Left hindlimb (tissue), 1 donor: ENCODE measurements around the gene FAM174C.

ENCODE experiments used
- DNase-seq: peaks from one replicate; pipeline ENCODE4 v3.0.0-alpha.2; 2018

FAM174C gene

GRCh38 chr19:1251330-1252220, 23.8 kb upstream of the FAM174C start:
- DNase-seq: peak; percentile 81

GRCh38 chr19:1252221-1252820, 23.0 kb upstream of the FAM174C start:
- peak; percentile 89 for DNase-seq

- peak; percentile 90 for DNase-seq
Observed at GRCh38 chr19:1252821-1253513, 22.4 kb upstream of the FAM174C start.

- no peak for DNase-seq
Observed at GRCh38 chr19:1253514-1254080, 21.7 kb upstream of the FAM174C start.

- DNase-seq: no peak
Observed at GRCh38 chr19:1254081-1254527, 21.2 kb upstream of the FAM174C start.

- no peak for DNase-seq
Observed at GRCh38 chr19:1254530-1255185, 20.7 kb upstream of the FAM174C start.

GRCh38 chr19:1255186-1256161, 19.9 kb upstream of the FAM174C start:
- no peak for DNase-seq

GRCh38 chr19:1256646-1257474, 18.5 kb upstream of the FAM174C start:
- DNase-seq: no peak

- no peak for DNase-seq
Observed at GRCh38 chr19:1257475-1258162, 17.7 kb upstream of the FAM174C start.

- DNase-seq: no peak
Observed at GRCh38 chr19:1258163-1258492, 17.2 kb upstream of the FAM174C start.

- no peak for DNase-seq
Observed at GRCh38 chr19:1258707-1259205, 16.6 kb upstream of the FAM174C start.

- DNase-seq: no peak
Observed at GRCh38 chr19:1259206-1259875, 16.0 kb upstream of the FAM174C start.

- DNase-seq: no peak
Observed at GRCh38 chr19:1259876-1260748, 15.2 kb upstream of the FAM174C start.

GRCh38 chr19:1260749-1261537, 14.4 kb upstream of the FAM174C start:
- peak; percentile 98 for DNase-seq

- no peak for DNase-seq
Observed at GRCh38 chr19:1261538-1261797, 13.9 kb upstream of the FAM174C start.

- DNase-seq: no peak
Observed at GRCh38 chr19:1261798-1262622, 13.3 kb upstream of the FAM174C start.
